Hepatocyte (in vitro differentiated cells): Measurements from ENCODE around the gene ONECUT3.

ENCODE experiments used
- CTCF ChIP-seq: fragments of 200-600 bp; sonication (generic); IDR thresholded peaks from 2 replicates; pipeline ENCODE4 v1.5.1; 2016; ENCODE audit warnings: antibody characterized with exemption, mild to moderate bottlenecking; ENCODE audit not compliant: poor library complexity
- EZH2 ChIP-seq: fragments of 200-600 bp; sonication (generic); IDR thresholded peaks from 2 replicates; pipeline ENCODE4 v1.6.1; 2016; ENCODE audit warnings: antibody characterized with exemption, mild to moderate bottlenecking, borderline replicate concordance
- EZH2phosphoT487 ChIP-seq: fragments of 200-600 bp; sonication (generic); IDR thresholded peaks from one replicate; pipeline ENCODE4 v1.6.1; 2018; ENCODE audit warnings: antibody characterized with exemption, mild to moderate bottlenecking, low read depth, moderate library complexity; ENCODE audit not compliant: unreplicated experiment, severe bottlenecking

- TF ChIP-seq CTCF (no peak), EZH2 (peak; percentile 60), EZH2phosphoT487 (peak; percentile 38)
These were observed 2.3 kb downstream of the ONECUT3 start for GRCh38 chr19:1755467-1756171.
